Keratinocyte (primary cell): Measurements from ENCODE around the gene DSCAM. TPM values are rescaled to one million over a fixed set of nuclear protein-coding genes. Genes with fewer than 3 reads are reported as not detected.
A peak's percentile ranks its signal among the peaks of the same experiment; 100 is the strongest.

ENCODE experiments used
- DNase-seq: peaks from one replicate; pipeline ENCODE4 v3.0.0-alpha.2; 2011; ENCODE audit warnings: low read depth, missing footprints, low spot score
- FAIRE-seq: peaks from 2 replicates; lab custom pipeline; 2011; peaks lifted over from hg19 to GRCh38; lab: Jason Lieb, UNC
- H2AFZ ChIP-seq: 2 replicates; pipeline ENCODE4 v1.6.0; 2012; ENCODE audit warnings: low read length, control low read depth, inconsistent platforms; ENCODE audit not compliant: control insufficient read depth
- H3K27ac ChIP-seq: 2 replicates; pipeline ENCODE4 v1.5.1; 2011; ENCODE audit warnings: low read length; ENCODE audit not compliant: control insufficient read depth, insufficient read depth
- H3K27me3 ChIP-seq: 3 replicates; pipeline ENCODE4 v1.6.0; 2011; ENCODE audit warnings: low read length; ENCODE audit not compliant: control insufficient read depth, insufficient read depth; ENCODE audit errors: extremely low read depth
- H3K36me3 ChIP-seq, 2 experiments: 2 replicates in 1 of 2; 3 replicates in 1 of 2; pipeline ENCODE4 v1.5.1; 2011; ENCODE audit warnings: low read length in 2 of 2, mild to moderate bottlenecking in 1 of 2; ENCODE audit not compliant: control insufficient read depth in 2 of 2, insufficient read depth in 2 of 2; ENCODE audit errors: extremely low read depth in 1 of 2
- H3K4me1 ChIP-seq: 3 replicates; pipeline ENCODE4 v1.5.1; 2011; ENCODE audit warnings: low read length; ENCODE audit not compliant: control insufficient read depth, insufficient read depth; ENCODE audit errors: extremely low read depth
- H3K4me2 ChIP-seq: 3 replicates; pipeline ENCODE4 v1.6.0; 2011; ENCODE audit warnings: low read depth, low read length; ENCODE audit not compliant: control insufficient read depth, insufficient read depth; ENCODE audit errors: extremely low read depth
- H3K4me3 ChIP-seq, 3 experiments: fragments of 200-600 bp in 1 of 3; sonication (generic) in 1 of 3; 2 replicates in 2 of 3; 3 replicates in 1 of 3; pipeline ENCODE4 v1.5.1; 2011 to 2016; ENCODE audit warnings: low read length in 3 of 3, mild to moderate bottlenecking in 3 of 3, control low read depth in 2 of 3, inconsistent platforms in 1 of 3, low read depth in 1 of 3, mixed read lengths in 1 of 3, mixed run types in 1 of 3, moderate library complexity in 1 of 3; ENCODE audit not compliant: control insufficient read depth in 2 of 3, insufficient read depth in 2 of 3; ENCODE audit errors: extremely low read depth in 1 of 3
- H3K79me2 ChIP-seq: 2 replicates; pipeline ENCODE4 v1.6.0; 2012; ENCODE audit warnings: low read length; ENCODE audit not compliant: control insufficient read depth, insufficient read depth
- H3K9ac ChIP-seq: 3 replicates; pipeline ENCODE4 v1.6.0; 2011; ENCODE audit warnings: low read length; ENCODE audit not compliant: control insufficient read depth, insufficient read depth; ENCODE audit errors: extremely low read depth
- H3K9me1 ChIP-seq: 3 replicates; pipeline ENCODE4 v1.6.0; 2011; ENCODE audit warnings: low read length; ENCODE audit not compliant: control insufficient read depth, insufficient read depth; ENCODE audit errors: extremely low read depth
- H3K9me3 ChIP-seq: 2 replicates; pipeline ENCODE4 v1.5.1; 2012; ENCODE audit warnings: low read depth, low read length; ENCODE audit not compliant: control insufficient read depth
- H4K20me1 ChIP-seq: 3 replicates; pipeline ENCODE4 v1.6.0; 2011; ENCODE audit warnings: low read length; ENCODE audit not compliant: control insufficient read depth, insufficient read depth; ENCODE audit errors: extremely low read depth
- CTCF ChIP-seq, 3 experiments: IDR thresholded peaks in 1 of 3; conservative IDR thresholded peaks in 1 of 3; optimal IDR thresholded peaks in 1 of 3; 2 replicates in 2 of 3; 3 replicates in 1 of 3; pipeline versions ENCODE3 to v1.5.1; 2011; ENCODE audit warnings: low read length in 3 of 3, mild to moderate bottlenecking in 3 of 3, moderate library complexity in 2 of 3, control low read depth in 1 of 3, inconsistent platforms in 1 of 3; ENCODE audit not compliant: insufficient read depth in 2 of 3; ENCODE audit errors: extremely low read depth in 1 of 3
- EZH2 ChIP-seq: IDR thresholded peaks from one replicate; pipeline ENCODE4 v1.6.1; 2012; ENCODE audit warnings: inconsistent platforms, mild to moderate bottlenecking, low read length, moderate library complexity
- dilution Hi-C: fragments of 300-500 bp; cut with MboI; formaldehyde crosslinking; loops from one replicate; pipeline ENCODE4 v1.7.0; 2020; ENCODE audit warnings: low sequenced_read_pairs; ENCODE audit not compliant: extremely low pct_ligation_motif_present
- polyA plus RNA-seq, 5 experiments: library from polyadenylated mRNA; depleted of rRNA in 3 of 5; stranded (reverse) in 3 of 5; stranded (forward) in 1 of 5; unstranded in 1 of 5; fragments of >200 nt; gene quantifications; 1 replicate in 1 of 5; 2 replicates in 3 of 5; 3 replicates in 1 of 5; pipeline versions ENCODE4 v1.2.1 to v1.2.3, GENCODE V29; 2011 to 2012; ENCODE audit warnings: missing spikeins in 2 of 5, low read depth in 1 of 5, low replicate concordance in 1 of 5

DSCAM gene
- polyA plus RNA-seq, 1 donor (not counting 4 experiments of a cell fraction or from before 2014, with no cell fraction given): 2.1 TPM

- H3K4me1 ChIP-seq: peaks cover 4% of the 10 kb centered on the region
- no peak for DNase-seq
- no peaks in the 10 kb centered on the region for H3K9me1 ChIP-seq
- H3K79me2 ChIP-seq: no peaks in the 10 kb centered on the region
- no peaks in the 10 kb centered on the region for H3K27me3 ChIP-seq
- no peaks in the 10 kb centered on the region for H4K20me1 ChIP-seq
- dilution Hi-C loops: no loop called here
- H3K36me3 ChIP-seq: no peaks in the 10 kb centered on the region
- H3K4me3 ChIP-seq: no peak overlapping the region
- TF ChIP-seq CTCF (optimal IDR thresholded peaks at IDR 0.05 in 1 of 3, IDR thresholded peaks at IDR 0.05 in 1 of 3, conservative IDR thresholded peaks at IDR 0.05 in 1 of 3; ENCODE audit: extremely low read depth in 1 of 3, insufficient read depth in 2 of 3, low read length in 3 of 3) (peak; percentile 16 to 59 (median 33)), EZH2 (no peak)
- H2AFZ ChIP-seq: no peak overlapping the region
- H3K4me2 ChIP-seq: no peak overlapping the region
- no peak overlapping the region for H3K9ac ChIP-seq
- FAIRE-seq: no peak
- H3K9me3 ChIP-seq: no peaks in the 10 kb centered on the region
- H3K27ac ChIP-seq: no peak overlapping the region
Observed at GRCh38 chr21:40719615-40720014, 127.3 kb downstream of the DSCAM start.

- TF ChIP-seq CTCF (optimal IDR thresholded peaks at IDR 0.05 in 1 of 3, IDR thresholded peaks at IDR 0.05 in 1 of 3, conservative IDR thresholded peaks at IDR 0.05 in 1 of 3; ENCODE audit: extremely low read depth in 1 of 3, insufficient read depth in 2 of 3, low read length in 3 of 3) (no peak), EZH2 (no peak)
- dilution Hi-C loops: no loop called here
- no peak for FAIRE-seq
- Histone ChIP-seq H3K9ac (no peak overlapping the region), H2AFZ (no peak overlapping the region), H3K79me2 (no peaks in the 10 kb centered on the region), H3K4me2 (no peak overlapping the region), H3K4me3 (no peak overlapping the region), H3K27me3 (no peaks in the 10 kb centered on the region), H4K20me1 (no peaks in the 10 kb centered on the region), H3K36me3 (no peaks in the 10 kb centered on the region), H3K9me1 (no peaks in the 10 kb centered on the region), H3K9me3 (no peaks in the 10 kb centered on the region), H3K4me1 (peaks cover 10% of the 10 kb centered on the region), H3K27ac (no peak overlapping the region)
- no peak for DNase-seq
Observed at GRCh38 chr21:40717028-40717427, 129.9 kb downstream of the DSCAM start.
